K562 treated with DMSO at 1 percent for 24 hours (cell line): Measurements from ENCODE around the gene THTPA. TPM values are rescaled to one million over a fixed set of nuclear protein-coding genes. Genes with fewer than 3 reads are reported as not detected.

ENCODE experiments used
- total RNA-seq: library from RNA; unstranded; fragments of 300-600 nt; gene quantifications from 2 replicates; pipeline ENCODE4 v1.2.3, GENCODE V29; 2022; ENCODE audit warnings: low read depth; ENCODE audit not compliant: insufficient read depth

The THTPA gene
- 5.7 and 7.4 TPM in 2 replicates for total RNA-seq

GRCh38 chr14:23555882-23556699 lies at the start of gene THTPA:
Gene THTPA (plus strand): TSS chr14:23556271. CDS start chr14:23556758, 487 bp downstream.

GRCh38 chr14:23551266-23552028 lies 4.6 kb upstream of the THTPA start, which contains the start of gene ZFHX2:
Gene ZFHX2 (minus strand): TSS chr14:23551765. CDS start chr14:23535325, 16,440 bp downstream.

GRCh38 chr14:23567186-23568020 lies 11.3 kb downstream of the THTPA start, which contains the start of gene AP1G2:
Gene AP1G2 (minus strand): TSS chr14:23567791. CDS start chr14:23567314, 477 bp downstream.

GRCh38 chr14:23578560-23579310 lies 22.7 kb downstream of the THTPA start, which contains the start of gene JPH4:
Gene JPH4 (minus strand): TSS chr14:23578790. CDS start chr14:23577453, 1,337 bp downstream.

Other genes with a start within 250 kb of the THTPA start
- 18.4 and 20.3 TPM in 2 replicates for gene BCL2L2, start 249.4 kb upstream of the THTPA start, total RNA-seq
- gene PABPN1, start 234.8 kb upstream of the THTPA start, total RNA-seq, result 97.6 and 109 TPM in 2 replicates
- 0.73 and 1.1 TPM in 2 replicates for gene SLC22A17, start 203.4 kb upstream of the THTPA start, total RNA-seq
- not detected in 2 replicates for gene EFS, start 191.1 kb upstream of the THTPA start, total RNA-seq
- gene IL25, start 183.5 kb upstream of the THTPA start, total RNA-seq, result not detected in 2 replicates
- not detected in 2 replicates for gene CMTM5, start 179.2 kb upstream of the THTPA start, total RNA-seq
- gene MYH6, start 148.0 kb upstream of the THTPA start, total RNA-seq, result not detected in 2 replicates
- not detected in 2 replicates for gene MYH7, start 120.6 kb upstream of the THTPA start, total RNA-seq
- gene NGDN, start 86.6 kb upstream of the THTPA start, total RNA-seq, result 31.3 and 32.8 TPM in 2 replicates
- 0.14 and 0.25 TPM in 2 replicates for gene ZFHX2, start 4.5 kb upstream of the THTPA start, total RNA-seq
- 45.8 and 58.3 TPM in 2 replicates for gene AP1G2, start 11.5 kb downstream of the THTPA start, total RNA-seq
- gene JPH4, start 22.5 kb downstream of the THTPA start, total RNA-seq, result 0.45 TPM in 2 replicates
- gene DHRS2, start 80.1 kb downstream of the THTPA start, total RNA-seq, result 198 and 223 TPM in 2 replicates